SW 1271 (cell line): ENCODE results near the gene EAPP.
A peak's percentile ranks its signal among the peaks of the same experiment; 100 is the strongest.
"Not testable (repeated sequence)": the region's sequence is repeated elsewhere in the genome, so short reads cannot be mapped to it uniquely, and the experiment has no call there.

ENCODE experiments used
- DNase-seq, 2 experiments: peaks; one replicate each; lab custom pipeline; 2025; lab: John Stamatoyannopoulos, UW

EAPP gene

GRCh38 chr14:34538096-34538495 lies 1.4 kb downstream of the EAPP start:
- DNase-seq: not testable (repeated sequence)

DNA sequence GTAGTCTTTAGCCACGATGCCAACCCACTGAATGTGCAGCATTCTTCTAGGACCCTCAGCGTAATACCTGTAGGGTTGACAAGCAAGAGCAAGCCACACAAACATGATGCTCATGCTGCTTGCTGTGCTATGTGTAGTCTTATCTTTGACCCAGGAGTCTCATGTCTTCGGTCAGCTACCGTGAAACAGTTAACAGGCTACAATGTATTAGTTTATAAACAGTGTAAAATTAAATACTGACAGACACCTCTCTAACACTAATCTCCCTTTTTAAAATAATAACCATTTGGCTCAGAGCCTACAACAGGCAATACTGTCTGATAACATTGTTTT lies 1.9 kb downstream of the EAPP start:
- DNase-seq: no peak

DNA sequence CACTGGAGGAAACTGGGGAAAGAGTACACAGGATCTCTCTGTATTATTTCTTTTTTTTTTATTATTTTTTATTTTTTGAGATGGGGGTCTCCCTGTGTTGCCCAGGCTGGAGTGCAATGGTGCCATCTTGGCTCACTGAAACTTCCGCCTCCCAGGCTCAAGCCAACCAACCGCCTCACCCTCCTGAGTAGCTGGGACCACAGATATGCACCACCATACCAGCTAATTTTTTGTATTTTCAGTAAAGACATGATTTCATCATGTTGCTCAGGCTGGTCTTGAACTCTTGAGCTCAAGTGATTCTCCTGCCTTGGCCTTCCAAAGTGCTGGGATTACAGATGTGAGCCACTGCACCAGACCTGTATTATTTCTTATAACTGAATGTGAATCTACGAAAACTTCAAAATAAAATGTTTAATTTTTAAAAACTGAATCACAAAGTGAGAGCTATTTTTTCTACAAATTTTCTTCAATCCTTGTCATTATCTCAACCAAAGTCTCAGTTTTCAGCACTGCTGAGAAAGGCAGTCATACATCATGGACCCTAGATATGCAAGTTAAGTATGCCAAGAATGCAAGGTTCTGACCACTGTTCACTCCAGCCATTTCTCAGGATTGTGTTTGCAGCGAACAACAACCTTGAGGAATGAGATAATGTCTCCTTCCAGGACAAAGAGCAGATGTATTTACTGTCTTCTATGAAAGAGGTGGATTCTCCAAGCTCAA lies 2.4 kb downstream of the EAPP start:
- no peak for DNase-seq

DNA sequence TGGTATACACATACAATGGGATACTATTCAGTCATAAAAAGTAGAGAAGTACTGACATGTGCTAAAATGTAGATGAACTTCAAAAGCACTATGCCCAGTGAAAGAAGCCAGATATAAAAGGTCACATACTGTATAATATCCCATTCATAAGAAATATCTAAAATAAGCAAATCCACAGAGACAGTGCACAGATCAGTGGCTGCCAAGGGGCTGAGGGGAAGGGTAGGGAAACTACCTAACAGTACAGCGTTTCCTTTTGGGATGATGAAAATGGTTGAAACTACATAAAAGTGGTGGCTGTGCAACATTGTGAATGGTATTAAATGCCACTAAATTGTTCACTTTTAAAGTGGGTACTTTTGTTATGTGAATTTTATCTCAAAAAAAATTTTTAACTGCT lies 11.9 kb downstream of the EAPP start:
- DNase-seq: no peak

- not testable (repeated sequence) for DNase-seq
These were observed 15.3 kb downstream of the EAPP start for GRCh38 chr14:34524216-34524615.

DNA sequence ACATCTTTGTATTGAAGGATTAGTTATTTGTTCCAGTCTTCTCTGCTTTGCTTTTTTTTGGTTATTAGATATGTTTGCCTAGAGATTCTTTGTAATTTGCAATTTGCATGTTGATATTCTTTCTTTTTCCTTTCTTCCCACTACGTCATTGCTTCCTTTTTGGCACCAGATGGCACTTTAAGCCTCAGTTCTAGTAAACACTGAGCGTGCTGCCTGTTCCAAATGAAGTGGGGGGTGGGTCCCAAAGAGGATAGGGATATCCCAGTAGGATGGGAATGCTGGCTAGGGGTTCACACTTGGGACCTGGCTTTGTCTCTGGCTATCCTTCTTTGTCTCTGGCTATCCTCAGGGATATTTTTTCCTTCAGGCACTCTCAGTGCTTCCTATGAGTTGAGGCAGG lies 17.0 kb downstream of the EAPP start:
- DNase-seq: no peak

DNA sequence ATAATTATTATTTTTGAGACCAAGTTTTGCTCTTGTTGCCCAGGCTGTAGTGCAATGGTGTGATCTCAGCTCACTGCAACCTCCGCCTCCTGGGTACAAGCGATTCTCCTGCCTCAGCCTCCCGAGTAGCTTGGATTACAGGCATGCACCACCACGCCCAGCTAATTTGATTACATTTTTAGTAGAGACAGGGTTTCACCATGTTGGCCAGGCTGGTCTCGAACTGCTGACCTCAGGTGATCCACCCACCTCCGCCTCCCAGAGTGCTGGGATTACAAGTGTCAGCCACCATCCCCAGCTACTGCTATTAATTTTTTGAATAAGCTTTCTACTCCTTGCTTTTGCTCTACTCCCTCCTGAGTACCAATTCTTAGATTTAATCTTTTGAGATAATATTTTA lies 18.4 kb downstream of the EAPP start:
- DNase-seq: not testable (repeated sequence)

DNA sequence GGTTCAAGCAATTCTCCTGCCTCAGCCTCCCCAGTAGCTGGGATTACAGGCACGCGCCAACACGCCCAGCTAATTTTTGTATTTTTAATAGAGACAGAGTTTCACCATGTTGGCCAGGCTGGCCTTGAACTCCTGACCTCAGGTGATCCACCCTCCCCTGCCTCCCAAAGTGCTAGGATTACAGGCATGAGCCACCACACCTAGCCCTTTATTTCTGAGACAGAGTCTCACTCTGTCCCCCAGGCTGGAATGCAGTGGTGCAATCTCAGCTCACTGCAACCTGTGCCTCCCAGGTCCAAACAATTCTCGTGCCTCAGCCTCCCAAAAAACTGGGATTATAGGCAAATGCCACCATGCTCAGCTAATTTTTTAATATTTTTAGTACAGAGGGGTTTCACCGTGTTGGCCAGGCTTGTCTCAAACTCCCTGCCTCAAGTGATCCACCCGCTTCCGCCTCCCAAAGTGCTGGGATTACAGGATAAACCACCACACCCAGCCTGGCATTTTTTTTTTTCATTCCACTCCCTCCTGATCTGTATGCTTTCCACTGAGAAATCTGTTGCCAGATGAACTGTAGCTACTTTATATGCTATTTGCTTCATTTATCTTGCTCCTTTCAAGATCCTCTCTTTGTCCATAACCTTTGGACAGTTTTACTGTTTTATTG lies 19.1 kb downstream of the EAPP start:
- not testable (repeated sequence) for DNase-seq

- DNase-seq: no peak
These were observed 31.6 kb downstream of the EAPP start for GRCh38 chr14:34507884-34508283.

GRCh38 chr14:34507459-34507858 lies 32.0 kb downstream of the EAPP start:
- DNase-seq: no peak

- not testable (repeated sequence) for DNase-seq
These were observed 34.4 kb downstream of the EAPP start for GRCh38 chr14:34505124-34505491.

DNA sequence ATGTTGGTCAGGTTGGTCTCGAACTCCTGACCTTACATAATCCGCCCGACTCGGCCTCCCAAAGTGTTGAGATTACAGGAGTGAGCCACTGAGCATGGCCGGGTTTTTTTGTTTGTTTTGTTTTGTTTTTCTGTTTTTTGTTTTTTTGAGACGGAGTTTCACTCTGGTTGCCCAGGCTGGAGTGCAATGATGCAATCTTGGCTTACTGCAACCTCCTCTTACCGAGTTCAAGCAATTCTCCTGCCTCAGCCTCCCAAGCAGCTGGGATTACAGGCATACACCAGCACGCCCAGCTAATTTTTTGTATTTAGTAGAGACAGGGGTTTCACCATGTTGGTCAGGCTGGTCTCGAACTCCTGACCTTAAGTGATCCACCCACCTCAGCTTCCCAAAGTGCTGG lies 35.5 kb downstream of the EAPP start:
- DNase-seq: not testable (repeated sequence)

DNA sequence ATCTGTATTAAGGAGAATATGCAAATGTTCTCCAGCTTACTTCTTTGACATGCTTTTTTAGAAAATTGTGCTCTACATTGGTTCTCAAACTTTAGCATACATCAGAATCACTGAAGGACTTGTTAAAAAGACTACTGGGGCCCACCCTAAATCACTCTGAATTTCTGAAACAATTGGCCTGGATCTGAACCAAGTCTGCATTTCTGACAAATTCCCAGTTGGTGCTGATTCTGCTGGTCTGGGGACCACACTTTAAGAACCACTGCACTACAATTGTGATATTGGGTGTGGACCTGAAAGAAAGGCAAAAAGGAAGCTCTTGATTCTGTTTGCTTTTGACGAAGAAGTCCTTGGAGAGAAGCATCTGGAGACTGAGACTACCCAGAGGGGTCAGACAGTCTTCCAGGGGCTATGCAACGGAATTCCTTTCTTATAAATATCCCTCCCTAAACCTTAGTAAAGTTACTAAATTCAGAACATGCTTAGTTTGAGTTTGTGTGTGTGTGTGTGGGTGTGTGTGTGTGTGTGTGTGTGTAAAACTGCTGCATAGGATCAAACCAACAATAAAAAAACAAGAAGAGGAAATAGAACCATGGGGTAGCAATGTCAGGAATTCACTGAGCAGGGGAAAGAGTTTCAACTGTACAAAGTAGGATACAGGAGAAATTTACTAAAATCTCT lies 36.8 kb downstream of the EAPP start:
- no peak for DNase-seq

GRCh38 chr14:34502001-34502400 lies 37.5 kb downstream of the EAPP start:
- no peak for DNase-seq

DNA sequence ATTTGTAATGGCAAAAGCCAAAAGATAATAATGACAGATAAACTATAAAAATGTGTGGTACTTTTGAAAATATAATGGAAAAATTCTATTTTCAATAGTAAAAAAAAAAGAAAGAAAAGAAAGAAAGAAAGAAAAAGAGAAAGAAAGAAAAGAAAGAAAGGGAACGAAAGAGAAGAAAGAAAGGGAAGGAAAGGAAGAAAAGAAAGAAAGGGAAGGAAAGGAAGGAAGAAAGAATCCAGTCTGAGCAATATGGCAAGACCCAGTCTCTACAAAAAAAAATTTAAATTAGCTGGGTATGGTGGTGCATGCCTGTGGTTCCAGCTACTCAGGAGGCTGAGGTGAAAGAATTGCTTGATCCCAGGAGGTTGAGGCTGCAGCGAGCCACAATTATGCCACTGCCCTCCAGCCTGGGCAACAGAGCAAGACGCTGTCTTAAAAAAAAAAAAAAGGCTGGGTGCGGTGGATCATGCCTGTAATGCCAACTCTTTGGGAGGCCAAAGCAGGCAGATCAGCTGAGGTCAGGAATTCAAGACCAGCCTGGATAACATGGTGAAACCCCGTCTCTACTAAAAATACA lies 38.4 kb downstream of the EAPP start:
- DNase-seq: no peak

GRCh38 chr14:34498684-34499412 lies 40.7 kb downstream of the EAPP start:
- DNase-seq: peak in 1 of 2 experiments; percentile 27

DNA sequence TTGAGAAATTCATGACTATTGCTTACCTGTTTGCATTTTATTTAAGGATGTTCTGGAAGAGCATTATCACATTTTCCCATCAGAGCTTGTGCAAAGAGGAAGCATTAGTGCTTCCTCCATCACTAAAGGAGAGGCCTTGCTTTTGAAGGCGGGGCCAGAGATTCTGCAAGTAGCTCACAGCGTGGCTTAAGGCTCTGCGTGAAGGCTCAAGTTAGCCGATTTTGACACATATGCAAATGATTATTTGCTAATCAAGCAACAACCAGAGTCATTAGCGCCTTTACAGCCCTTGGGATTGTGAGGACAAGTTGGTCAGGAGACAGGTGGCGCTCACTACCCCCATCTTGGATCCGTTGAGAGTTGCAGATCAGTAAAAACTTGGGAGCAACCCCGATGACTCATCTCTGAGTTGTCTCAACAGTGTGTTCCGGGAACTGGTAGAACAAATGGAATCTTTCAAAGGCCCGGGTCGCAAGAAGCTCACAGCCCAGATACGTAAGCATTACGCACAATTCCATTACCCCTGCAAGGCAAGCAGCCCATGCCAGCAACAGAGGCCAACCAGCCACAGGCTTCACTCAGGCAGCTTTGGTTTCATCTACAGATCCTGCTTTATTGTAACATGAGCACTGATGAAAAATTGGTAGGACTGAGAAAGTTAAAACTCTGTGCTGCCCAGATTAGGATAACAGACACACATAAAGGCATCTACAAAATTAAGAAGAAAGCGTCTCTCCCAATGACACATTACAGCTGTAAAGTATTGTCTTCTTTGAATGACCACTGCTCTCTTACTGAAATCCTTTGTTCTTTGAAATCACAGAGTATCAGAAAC lies 42.6 kb downstream of the EAPP start:
- DNase-seq: peak; percentile 24 to 61

GRCh38 chr14:34496007-34496678 lies 43.4 kb downstream of the EAPP start:
- DNase-seq: no peak

GRCh38 chr14:34489324-34489723 lies 50.2 kb downstream of the EAPP start:
- no peak for DNase-seq

DNA sequence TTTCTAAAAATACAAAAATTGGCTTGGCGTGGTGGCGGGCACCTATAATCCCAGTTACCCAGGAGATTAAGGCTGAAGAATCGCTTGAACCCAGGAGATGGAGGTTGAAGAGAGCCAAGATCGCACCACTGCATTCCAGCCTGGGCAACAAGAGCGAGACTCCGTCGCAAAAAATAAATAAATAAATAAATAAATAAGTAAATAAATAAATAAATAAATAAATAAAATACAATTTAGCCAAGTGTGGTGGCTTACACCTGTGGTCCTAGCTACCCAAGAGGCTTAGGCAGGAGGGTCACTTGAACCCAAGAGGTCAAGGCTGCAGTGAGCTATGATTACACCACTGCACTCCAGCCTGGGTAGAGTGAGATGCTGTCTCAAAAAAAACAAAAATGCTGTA lies 51.0 kb downstream of the EAPP start:
- DNase-seq: no peak

DNA sequence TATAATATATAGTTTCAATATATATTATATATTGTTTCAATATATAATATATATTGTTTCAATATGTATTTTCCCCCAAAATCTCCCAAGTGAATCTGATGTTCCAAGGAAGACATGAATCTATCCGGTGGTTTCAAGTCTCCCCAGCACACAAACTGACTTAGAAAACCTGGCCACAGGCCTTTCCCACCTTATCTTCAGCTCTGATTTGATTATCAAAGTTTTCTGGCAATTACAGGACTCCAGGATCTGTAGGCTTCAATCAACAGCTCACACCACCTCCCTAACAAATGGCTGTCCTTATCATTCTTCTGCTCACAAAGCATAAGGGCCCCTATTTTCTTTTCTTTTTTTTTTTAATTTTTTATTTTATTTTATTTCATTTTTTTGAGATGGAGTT lies 54.8 kb downstream of the EAPP start:
- no peak for DNase-seq
